GM21381 (cell line): ENCODE results near the gene SLBP.
"Not testable (repeated sequence)": the region's sequence is repeated elsewhere in the genome, so short reads cannot be mapped to it uniquely, and the experiment has no call there.

Source experiments
- ATAC-seq: cut with Tn5 transposase; IDR thresholded peaks from one replicate; pipeline ENCODE4 v1.9.1; 2021; ENCODE audit warnings: mild to moderate bottlenecking, moderate library complexity; ENCODE audit not compliant: unreplicated experiment

Gene SLBP

GRCh38 chr4:1713003-1713851 lies 1.1 kb upstream of the SLBP start:
- ATAC-seq, result no peak

GRCh38 chr4:1711571-1712215 lies 426 bp downstream of the SLBP start:
- peak; percentile 14 for ATAC-seq

- ATAC-seq, result no peak
Observed at GRCh38 chr4:1711055-1711570, 1.0 kb downstream of the SLBP start.

GRCh38 chr4:1708581-1708980 lies 3.5 kb downstream of the SLBP start:
- ATAC-seq, result no peak

- ATAC-seq, result no peak
Observed at GRCh38 chr4:1706358-1706757, 5.8 kb downstream of the SLBP start.

GRCh38 chr4:1705732-1706131 lies 6.4 kb downstream of the SLBP start:
- ATAC-seq, result no peak

GRCh38 chr4:1703867-1704266 lies 8.3 kb downstream of the SLBP start:
- ATAC-seq, result no peak

- not testable (repeated sequence) for ATAC-seq
Observed at GRCh38 chr4:1701671-1702070, 10.4 kb downstream of the SLBP start.

- no peak for ATAC-seq
Observed at GRCh38 chr4:1695913-1696312, 16.2 kb downstream of the SLBP start.

GRCh38 chr4:1693131-1693896 lies 18.8 kb downstream of the SLBP start:
- peak; percentile 75 for ATAC-seq

GRCh38 chr4:1691737-1692373 lies 20.3 kb downstream of the SLBP start:
- no peak for ATAC-seq

GRCh38 chr4:1690698-1691097 lies 21.4 kb downstream of the SLBP start:
- ATAC-seq, result no peak

- ATAC-seq, result no peak
Observed at GRCh38 chr4:1686440-1687036, 25.6 kb downstream of the SLBP start.

GRCh38 chr4:1685235-1686150 lies 26.6 kb downstream of the SLBP start:
- no peak for ATAC-seq

- ATAC-seq, result no peak
Observed at GRCh38 chr4:1684506-1685234, 27.4 kb downstream of the SLBP start.

GRCh38 chr4:1683736-1684505 lies 28.2 kb downstream of the SLBP start, which contains the start of gene FAM53A:
Gene FAM53A, minus strand, starts transcription at chr4:1684313. Its CDS starts 15,572 bp downstream, at chr4:1668741.
- ATAC-seq, result peak; percentile 92

- no peak for ATAC-seq
Observed at GRCh38 chr4:1683261-1683735, 28.8 kb downstream of the SLBP start.

- no peak for ATAC-seq
Observed at GRCh38 chr4:1682860-1683259, 29.3 kb downstream of the SLBP start.
